Sigmoid colon (tissue), 4 donors: ENCODE results near the gene MILR1.

Experiments
- CTCF ChIP-seq, 4 experiments: fragments of 450-650 bp in 3 of 4; fragments of 200-600 bp in 1 of 4; IDR thresholded peaks; one replicate each; pipeline ENCODE4 v1.5.1; 2016 to 2019; ENCODE audit warnings: antibody characterized with exemption in 4 of 4, mild to moderate bottlenecking in 3 of 4, moderate library complexity in 2 of 4
- POLR2AphosphoS5 ChIP-seq, 4 donors: sonication (generic); formaldehyde crosslinking; IDR thresholded peaks; one replicate each; pipeline ENCODE4 v1.6.1; 2017; ENCODE audit warnings: antibody characterized with exemption in 4 of 4

- TF ChIP-seq CTCF (IDR thresholded peaks at IDR 0.05) (no peak), POLR2AphosphoS5 (IDR thresholded peaks at IDR 0.05) (no peak)
Observed at GRCh38 chr17:64455993-64456885, 7.3 kb downstream of the MILR1 start.
